OCI-LY1 (cell line): ENCODE data around the gene GPR148.

Experiments used
- CTCF ChIP-seq: fragments of 200-600 bp; sonication (generic), shearing (Covaris generic); IDR thresholded peaks from 2 replicates; pipeline ENCODE4 v1.5.1; 2017; ENCODE audit warnings: mild to moderate bottlenecking, antibody characterized with exemption, low read length, moderate library complexity, mixed read lengths
- EZH2 ChIP-seq: fragments of 200-600 bp; sonication (generic), shearing (Covaris generic); IDR thresholded peaks from 2 replicates; pipeline ENCODE4 v1.8.0; 2017; ENCODE audit warnings: borderline replicate concordance, mixed run types, mild to moderate bottlenecking, antibody characterized with exemption, low read length, moderate library complexity, mixed read lengths

GRCh38 chr2:130727286-130727924 is 1.5 kb upstream of the GPR148 start:
- TF ChIP-seq EZH2: no peak
- TF ChIP-seq CTCF: no peak
